Gastrocnemius medialis (tissue), 4 donors: ENCODE measurements around the gene SLC39A11. TPM values are rescaled to one million over a fixed set of nuclear protein-coding genes. Genes with fewer than 3 reads are reported as not detected.

ENCODE experiments used
- ATAC-seq, 2 donors: fragments of 150-250 bp; one replicate each; pipeline ENCODE4 v1.9.1; 2016
- DNase-seq, 2 donors: peaks; one replicate each; pipeline ENCODE4 v3.0.0-alpha.2; 2019
- H3K27ac ChIP-seq, 4 donors: fragments of 200-600 bp; sonication (generic); 1 replicate in 1 of 4; 2 replicates in 3 of 4; pipeline ENCODE4 v1.5.1; 2016 to 2018; ENCODE audit warnings: mild to moderate bottlenecking in 2 of 4, moderate library complexity in 1 of 4
- H3K27me3 ChIP-seq, 3 donors: fragments of 200-600 bp; sonication (generic) in 2 of 3; 1 replicate in 1 of 3; 2 replicates in 2 of 3; pipeline versions ENCODE4 v1.5.1 to v1.6.0; 2016 to 2019; ENCODE audit warnings: mild to moderate bottlenecking in 1 of 3, moderate library complexity in 1 of 3
- H3K36me3 ChIP-seq, 2 donors: fragments of 200-600 bp; sonication (generic) in 1 of 2; one replicate each; pipeline ENCODE4 v1.5.1; 2017 to 2018
- H3K4me1 ChIP-seq, 2 donors: fragments of 200-600 bp; sonication (generic) in 1 of 2; one replicate each; pipeline ENCODE4 v1.5.1; 2016 to 2017; ENCODE audit warnings: mild to moderate bottlenecking in 2 of 2
- H3K4me3 ChIP-seq, 4 donors: fragments of 200-600 bp; sonication (generic) in 3 of 4; 1 replicate in 1 of 4; 2 replicates in 3 of 4; pipeline ENCODE4 v1.5.1; 2016 to 2019; ENCODE audit warnings: mild to moderate bottlenecking in 2 of 4
- H3K9me3 ChIP-seq, 3 donors: fragments of 200-600 bp; sonication (generic) in 2 of 3; 1 replicate in 1 of 3; 2 replicates in 2 of 3; pipeline ENCODE4 v1.5.1; 2016 to 2019
- CTCF ChIP-seq, 5 experiments: fragments of 450-650 bp in 3 of 5; fragments of 200-600 bp in 2 of 5; sonication (generic) in 2 of 5; IDR thresholded peaks in 4 of 5; conservative IDR thresholded peaks in 1 of 5; 1 replicate in 4 of 5; 2 replicates in 1 of 5; pipeline ENCODE4 v1.5.1; 2016 to 2019; ENCODE audit warnings: antibody characterized with exemption in 5 of 5, mild to moderate bottlenecking in 3 of 5, moderate library complexity in 3 of 5
- POLR2A ChIP-seq, 2 donors: fragments of 450-650 bp; IDR thresholded peaks; one replicate each; pipeline ENCODE4 v1.6.1; 2017; ENCODE audit warnings: antibody characterized with exemption in 2 of 2, mild to moderate bottlenecking in 2 of 2, moderate library complexity in 2 of 2
- in situ Hi-C, 4 donors: fragments of 200-750 bp; cut with MboI; loops; one replicate each; pipeline versions ENCODE4 v1.15.0 to v1.8.0; 2017; ENCODE audit warnings: low sequenced_read_pairs in 4 of 4
- intact Hi-C: fragments of 100-400 bp; cut with DNase I; formaldehyde crosslinking; loops from one replicate; pipeline ENCODE4 v1.15.1; 2023; ENCODE audit warnings: low total_unique reads
- total RNA-seq, 4 donors: library from RNA; depleted of rRNA; stranded (reverse); fragments of >200 nt; gene quantifications; one replicate each; pipeline versions ENCODE4 v1.1.0 to v1.2.3, GENCODE V29; 2016

The SLC39A11 gene
- total RNA-seq, 4 donors from 2014 or later: 7.6 to 28.4 (median 10.7) TPM

GRCh38 chr17:72618001-72618509, 474.4 kb downstream of the SLC39A11 start:
- ATAC-seq: no peak
- no peaks in the 10 kb centered on the region for H3K9me3 ChIP-seq
- intact Hi-C loops (no loop called here), in situ Hi-C loops (no loop called here)
- no peak for TF ChIP-seq POLR2A (IDR thresholded peaks at IDR 0.05)
- no peak for TF ChIP-seq CTCF (IDR thresholded peaks at IDR 0.05 in 4 of 5, conservative IDR thresholded peaks at IDR 0.05 in 1 of 5)
- no peaks in the 10 kb centered on the region for H3K4me1 ChIP-seq
- peaks cover 2 to 10% (median 9%) of the 10 kb centered on the region in 3 donors for H3K27me3 ChIP-seq
- no peaks in the 10 kb centered on the region for H3K36me3 ChIP-seq
- no peak overlapping the region for H3K27ac ChIP-seq
- no peak overlapping the region for H3K4me3 ChIP-seq
- no peak for DNase-seq

- no peaks in the 10 kb centered on the region for H3K36me3 ChIP-seq
- no peak overlapping the region for H3K27ac ChIP-seq
- no peak for TF ChIP-seq POLR2A (IDR thresholded peaks at IDR 0.05)
- intact Hi-C loops: no loop called here
- no peak overlapping the region for H3K4me3 ChIP-seq
- DNase-seq (no peak), ATAC-seq (no peak)
- H3K4me1 ChIP-seq: no peaks in the 10 kb centered on the region
- H3K27me3 ChIP-seq: peaks cover 2 to 10% (median 5%) of the 10 kb centered on the region in 3 donors
- in situ Hi-C loops: no loop called here
- H3K9me3 ChIP-seq: no peaks in the 10 kb centered on the region
These were observed 474.9 kb downstream of the SLC39A11 start for GRCh38 chr17:72617557-72617956.

GRCh38 chr17:72616447-72616846, 476.0 kb downstream of the SLC39A11 start:
- no peak for ATAC-seq
- H3K27ac ChIP-seq: no peak overlapping the region

GRCh38 chr17:72615627-72615991, 476.9 kb downstream of the SLC39A11 start:
- in situ Hi-C loops: no loop called here
- DNase-seq (no peak), ATAC-seq (no peak)
- no peaks in the 10 kb centered on the region for H3K9me3 ChIP-seq
- TF ChIP-seq CTCF (IDR thresholded peaks at IDR 0.05 in 4 of 5, conservative IDR thresholded peaks at IDR 0.05 in 1 of 5) (no peak), POLR2A (IDR thresholded peaks at IDR 0.05) (no peak)
- no peak overlapping the region for H3K4me3 ChIP-seq
- no peaks in the 10 kb centered on the region for H3K4me1 ChIP-seq
- no peaks in the 10 kb centered on the region for H3K36me3 ChIP-seq
- intact Hi-C loops: no loop called here
- H3K27ac ChIP-seq: no peak overlapping the region
- peaks cover 0 to 10% (median 2%) of the 10 kb centered on the region in 3 donors for H3K27me3 ChIP-seq

More at GRCh38 chr17:72616447-72616846, 476.0 kb downstream of the SLC39A11 start:
- Histone ChIP-seq H3K27me3 (peaks cover 0 to 10% (median 2%) of the 10 kb centered on the region in 3 donors), H3K9me3 (no peaks in the 10 kb centered on the region), H3K36me3 (no peaks in the 10 kb centered on the region), H3K4me1 (no peaks in the 10 kb centered on the region), H3K4me3 (no peak overlapping the region)
- DNase-seq: no peak
- intact Hi-C loops: no loop called here
- TF ChIP-seq CTCF (IDR thresholded peaks at IDR 0.05 in 4 of 5, conservative IDR thresholded peaks at IDR 0.05 in 1 of 5): no peak
- no peak for TF ChIP-seq POLR2A (IDR thresholded peaks at IDR 0.05)
- in situ Hi-C loops: no loop called here

GRCh38 chr17:72614871-72615626, 477.4 kb downstream of the SLC39A11 start:
- no peak for ATAC-seq
- peaks cover 0 to 10% (median 2%) of the 10 kb centered on the region in 3 donors for H3K27me3 ChIP-seq
- no peaks in the 10 kb centered on the region for H3K4me1 ChIP-seq
- in situ Hi-C loops: no loop called here
- intact Hi-C loops: no loop called here
- TF ChIP-seq CTCF (IDR thresholded peaks at IDR 0.05 in 4 of 5, conservative IDR thresholded peaks at IDR 0.05 in 1 of 5) (no peak), POLR2A (IDR thresholded peaks at IDR 0.05) (no peak)
- no peak for DNase-seq
- H3K36me3 ChIP-seq: no peaks in the 10 kb centered on the region
- no peak overlapping the region for H3K27ac ChIP-seq
- no peak overlapping the region for H3K4me3 ChIP-seq
- H3K9me3 ChIP-seq: no peaks in the 10 kb centered on the region
